Naive thymus-derived CD4-positive, alpha-beta T cell (primary cell): Measurements from ENCODE around the gene ETV3L. TPM values are rescaled to one million over a fixed set of nuclear protein-coding genes. Genes with fewer than 3 reads are reported as not detected.
"Not testable (repeated sequence)": the region's sequence is repeated elsewhere in the genome, so short reads cannot be mapped to it uniquely, and the experiment has no call there.

Experiments
- ATAC-seq: fragments of 150-1000 bp; cut with Tn5 transposase; 2 replicates; pipeline ENCODE4 v1.10.0; 2021; ENCODE audit warnings: mild to moderate bottlenecking, moderate library complexity
- CTCF ChIA-PET: fragments of 350-600 bp; sonication (Branson Sonifier 250); formaldehyde crosslinking; loops from one replicate; lab custom pipeline; 2021; ENCODE audit warnings: antibody characterized with exemption; lab: Charles Lee
- POLR2A ChIA-PET: fragments of 350-600 bp; sonication (Branson Sonifier 250); formaldehyde crosslinking; loops from one replicate; lab custom pipeline; 2021; ENCODE audit warnings: antibody characterized with exemption, inconsistent platforms; lab: Charles Lee
- DNase-seq, 9 donors: peaks; one replicate each; pipeline versions ENCODE4 v3.0.0 to v3.0.0-alpha.2; 2020 to 2022; ENCODE audit warnings: mixed read lengths in 1 of 9
- H3K27ac ChIP-seq: one replicate; pipeline ENCODE4 v1.7.0; 2013; ENCODE audit warnings: mild to moderate bottlenecking, low read depth, low read length, moderate library complexity
- H3K27me3 ChIP-seq, 2 donors: one replicate each; pipeline ENCODE4 v1.7.0; 2013; ENCODE audit warnings: low read length in 2 of 2, mild to moderate bottlenecking in 2 of 2, moderate library complexity in 2 of 2; ENCODE audit not compliant: control insufficient read depth in 2 of 2, insufficient read depth in 2 of 2
- H3K36me3 ChIP-seq, 3 experiments: 1 replicate in 2 of 3; 2 replicates in 1 of 3; pipeline ENCODE4 v1.7.0; 2013; ENCODE audit warnings: low read length in 3 of 3, mild to moderate bottlenecking in 3 of 3, moderate library complexity in 1 of 3; ENCODE audit not compliant: insufficient read depth in 3 of 3, control insufficient read depth in 2 of 3
- H3K4me1 ChIP-seq, 2 donors: one replicate each; pipeline ENCODE4 v1.7.0; 2013; ENCODE audit warnings: low read length in 2 of 2, mild to moderate bottlenecking in 2 of 2, moderate library complexity in 1 of 2; ENCODE audit not compliant: control insufficient read depth in 2 of 2, insufficient read depth in 2 of 2
- H3K4me3 ChIP-seq: 2 replicates; pipeline ENCODE4 v1.7.0; 2013; ENCODE audit warnings: mild to moderate bottlenecking, low read length
- H3K9me3 ChIP-seq, 3 experiments: 1 replicate in 2 of 3; 2 replicates in 1 of 3; pipeline ENCODE4 v1.7.0; 2013; ENCODE audit warnings: low read length in 3 of 3; ENCODE audit not compliant: control insufficient read depth in 2 of 3
- H3K27ac Mint-ChIP-seq, 9 donors: one replicate each; pipeline ENCODE4 v1.8.0; 2020 to 2022; ENCODE audit warnings: mixed read lengths in 9 of 9, mild to moderate bottlenecking in 8 of 9, moderate library complexity in 5 of 9, inconsistent platforms in 2 of 9
- H3K27me3 Mint-ChIP-seq, 5 donors: one replicate each; pipeline ENCODE4 v1.8.0; 2021 to 2022; ENCODE audit warnings: mixed read lengths in 5 of 5, mild to moderate bottlenecking in 1 of 5
- H3K36me3 Mint-ChIP-seq, 5 donors: one replicate each; pipeline ENCODE4 v1.8.0; 2020 to 2022; ENCODE audit warnings: mixed read lengths in 5 of 5, mild to moderate bottlenecking in 3 of 5, inconsistent platforms in 1 of 5
- H3K4me1 Mint-ChIP-seq, 7 donors: one replicate each; pipeline ENCODE4 v1.8.0; 2020 to 2022; ENCODE audit warnings: mixed read lengths in 7 of 7, mild to moderate bottlenecking in 3 of 7, inconsistent platforms in 1 of 7
- H3K4me3 Mint-ChIP-seq, 10 donors: one replicate each; pipeline ENCODE4 v1.8.0; 2020 to 2022; ENCODE audit warnings: mild to moderate bottlenecking in 10 of 10, mixed read lengths in 10 of 10, moderate library complexity in 6 of 10, inconsistent platforms in 2 of 10
- H3K9me3 Mint-ChIP-seq, 11 donors: one replicate each; pipeline ENCODE4 v1.8.0; 2020 to 2022; ENCODE audit warnings: mixed read lengths in 11 of 11, mild to moderate bottlenecking in 4 of 11, inconsistent platforms in 1 of 11, moderate library complexity in 1 of 11
- intact Hi-C, 2 donors: fragments of 100-400 bp; cut with micrococcal nuclease; formaldehyde crosslinking; loops; one replicate each; pipeline ENCODE4 v1.15.1; 2023
- polyA plus RNA-seq, 2 donors: library from polyadenylated mRNA; unstranded; fragments of 300-500 nt; fragmentation: Illumina TruSeq; gene quantifications; one replicate each; pipeline ENCODE4 v1.2.3, GENCODE V29; 2021
- total RNA-seq, 6 experiments: library from RNA in 5 of 6; stranded (reverse) in 5 of 6; gene quantifications; 1 replicate in 5 of 6; 2 replicates in 1 of 6; pipeline ENCODE4 v1.2.3 and lab custom pipeline; 2021 to 2026

ETV3L gene
- total and polyA plus RNA-seq, 7 experiments from 2014 or later, result not detected

DNA sequence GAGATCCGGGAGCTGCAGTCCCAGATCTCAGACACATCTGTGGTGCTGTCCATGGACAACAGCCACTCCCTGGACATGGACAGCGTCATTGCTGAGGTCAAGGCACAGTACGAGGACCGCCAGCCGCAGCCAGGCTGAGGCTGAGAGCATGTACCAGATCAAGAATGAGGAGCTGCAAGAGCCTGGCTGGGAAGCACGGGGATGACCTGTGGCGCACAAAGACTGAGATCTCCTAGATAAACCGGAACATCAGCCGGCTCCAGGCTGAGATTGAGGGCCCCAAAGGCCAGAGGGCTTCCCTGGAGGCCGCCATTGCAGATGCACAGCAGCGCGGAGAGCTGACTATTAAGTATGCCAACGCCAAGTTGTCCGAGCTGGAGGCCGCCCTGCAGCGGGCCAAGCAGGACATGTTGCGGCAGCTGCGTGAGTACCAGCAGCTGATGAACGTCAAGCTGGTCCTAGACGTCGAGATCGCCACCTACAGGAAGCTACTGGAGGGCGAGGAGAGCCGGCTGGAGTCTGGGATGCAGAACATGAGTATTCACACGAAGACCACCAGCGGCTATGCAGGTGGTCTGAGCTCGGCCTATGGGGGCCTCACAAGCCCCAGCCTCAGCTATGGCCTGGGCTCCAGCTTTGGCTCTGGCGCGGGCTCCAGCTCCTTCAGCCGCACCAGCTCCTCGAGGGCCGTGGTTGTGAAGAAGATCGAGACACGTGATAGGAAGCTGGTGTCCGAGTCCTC is 25.5 kb downstream of the ETV3L start:
- Histone ChIP-seq H3K27ac (no peak overlapping the region), H3K27me3 (peaks cover 0 to 3% of the 10 kb centered on the region in 2 donors), H3K9me3 (no peaks in the 10 kb centered on the region), H3K4me3 (no peak overlapping the region), H3K4me1 (no peaks in the 10 kb centered on the region), H3K36me3 (no peaks in the 10 kb centered on the region)
- DNase-seq (peak in 5 of 9 donors; percentile 7 to 22 (median 18)), ATAC-seq (no peak)
- Mint-ChIP-seq H3K9me3 (peaks cover 0 to 3% (median 0%) of the 10 kb centered on the region in 11 donors), H3K36me3 (no peaks in the 10 kb centered on the region), H3K4me3 (peak overlapping the region in 3 of 10 donors; percentile 9 to 20 (median 19)), H3K4me1 (peaks cover 0 to 11% (median 5%) of the 10 kb centered on the region in 7 donors), H3K27me3 (peaks cover 20 to 44% (median 23%) of the 10 kb centered on the region in 5 donors), H3K27ac (no peak overlapping the region)
- CTCF ChIA-PET, result interaction anchor here (0.6 to 2.4 kb wide), 5 partner anchors 16 to 163 kb away, joined by 3 to 8 read pairs (median 3); no protein-coding TSS in a partner anchor
- POLR2A ChIA-PET, result no interaction called here
- intact Hi-C loops, result loop anchor here in 1 of 2 donors (2.0 kb wide), 1 partner anchor 163 kb away; no protein-coding TSS in a partner anchor

DNA sequence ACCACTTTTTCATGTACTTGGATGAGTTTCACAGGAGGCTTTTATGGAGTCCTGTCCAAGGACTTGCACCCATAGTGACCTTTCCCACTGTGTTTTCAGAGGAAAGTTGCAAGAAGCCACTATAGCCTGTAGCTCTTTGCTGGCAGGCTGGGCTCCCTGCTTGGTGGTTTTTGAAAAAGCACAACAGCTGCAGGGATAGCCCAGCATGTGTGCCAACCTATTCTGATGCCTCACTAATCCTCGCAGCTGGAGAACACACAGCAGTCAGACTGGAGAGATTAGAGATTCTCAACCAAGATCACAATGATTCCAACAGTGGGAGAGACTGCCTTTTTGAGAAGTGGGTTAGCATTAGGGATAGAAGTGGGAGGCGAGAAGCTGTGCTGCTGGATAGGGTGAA is 30.0 kb downstream of the ETV3L start:
- DNase-seq (no peak), ATAC-seq (no peak)
- ChIA-PET POLR2A (no interaction called here), CTCF (interaction anchor here (1.0 to 1.3 kb wide), 2 partner anchors 21 to 126 kb away, joined by 4 read pairs; no protein-coding TSS in a partner anchor)
- Mint-ChIP-seq H3K4me3 (no peak overlapping the region), H3K4me1 (peaks cover 0 to 11% (median 6%) of the 10 kb centered on the region in 7 donors), H3K36me3 (no peaks in the 10 kb centered on the region), H3K9me3 (peaks cover 0 to 3% (median 0%) of the 10 kb centered on the region in 11 donors), H3K27ac (no peak overlapping the region), H3K27me3 (peaks cover 41 to 50% (median 44%) of the 10 kb centered on the region in 5 donors)
- Histone ChIP-seq H3K36me3 (no peaks in the 10 kb centered on the region), H3K27ac (no peak overlapping the region), H3K4me1 (no peaks in the 10 kb centered on the region), H3K4me3 (no peak overlapping the region), H3K9me3 (no peaks in the 10 kb centered on the region), H3K27me3 (peaks cover 0 to 5% of the 10 kb centered on the region in 2 donors)
- intact Hi-C loops, result no loop called here

DNA sequence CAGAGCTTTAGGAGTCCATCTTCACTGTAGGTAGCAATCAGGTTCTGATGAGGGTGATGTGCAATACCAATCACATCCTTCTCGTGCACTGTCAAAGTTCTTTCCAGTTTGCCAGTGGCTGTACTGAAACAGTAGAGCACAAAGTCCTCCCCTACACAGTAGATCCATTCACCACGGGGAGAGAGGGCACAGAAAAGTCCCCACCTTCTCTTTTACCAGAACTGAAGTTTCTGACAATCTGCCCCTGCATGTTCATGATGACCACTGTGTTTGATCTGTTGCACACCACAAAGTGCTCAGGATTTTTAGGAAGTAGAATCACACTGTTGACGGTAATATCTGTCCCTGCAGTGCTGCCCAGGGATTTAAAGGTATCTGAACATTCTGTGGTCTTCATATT is 40.4 kb downstream of the ETV3L start:
- Mint-ChIP-seq H3K27me3 (peaks cover 36 to 69% (median 52%) of the 10 kb centered on the region in 5 donors), H3K9me3 (peaks cover 0 to 35% (median 10%) of the 10 kb centered on the region in 11 donors)
- H3K9me3 ChIP-seq, CTCF ChIA-PET, H3K27me3 ChIP-seq, H3K27ac ChIP-seq, ATAC-seq, H3K27ac Mint-ChIP-seq, H3K4me1 ChIP-seq, H3K4me3 ChIP-seq, H3K4me3 Mint-ChIP-seq, POLR2A ChIA-PET, DNase-seq, intact Hi-C loops, H3K36me3 ChIP-seq, H3K36me3 Mint-ChIP-seq, H3K4me1 Mint-ChIP-seq: not testable (repeated sequence)

DNA sequence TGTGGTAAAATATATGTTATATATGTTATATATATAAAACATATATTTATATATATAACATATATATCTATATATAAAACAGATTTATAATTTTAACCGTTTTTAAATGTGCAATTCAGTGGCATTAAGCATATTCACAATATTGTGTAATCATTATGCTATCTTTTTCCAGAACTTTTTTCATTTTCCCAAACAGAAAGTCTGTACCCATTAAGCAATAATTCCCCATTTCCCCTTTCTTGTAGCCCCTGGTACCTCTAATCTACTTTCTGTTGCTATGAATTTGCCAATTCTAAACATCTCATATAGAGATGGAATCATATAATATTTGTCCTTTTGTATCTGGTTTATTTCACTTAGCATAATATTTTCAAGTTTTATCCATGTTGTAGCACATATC is 43.3 kb downstream of the ETV3L start:
- intact Hi-C loops, result no loop called here
- H3K9me3 ChIP-seq, result peaks cover 0 to 7% (median 0%) of the 10 kb centered on the region in 3 experiments
- no peaks in the 10 kb centered on the region for H3K4me1 ChIP-seq
- no peak for ATAC-seq
- peaks cover 0 to 12% (median 5%) of the 10 kb centered on the region in 5 donors for H3K36me3 Mint-ChIP-seq
- H3K9me3 Mint-ChIP-seq, result peaks cover 0 to 47% (median 11%) of the 10 kb centered on the region in 11 donors
- no peak for DNase-seq
- peaks cover 57 to 79% (median 59%) of the 10 kb centered on the region in 5 donors for H3K27me3 Mint-ChIP-seq
- ChIA-PET CTCF (no interaction called here), POLR2A (no interaction called here)
- H3K4me3 Mint-ChIP-seq, result no peak overlapping the region
- no peak overlapping the region for H3K4me3 ChIP-seq
- no peaks in the 10 kb centered on the region for H3K27me3 ChIP-seq
- no peaks in the 10 kb centered on the region for H3K4me1 Mint-ChIP-seq
- H3K27ac ChIP-seq, result no peak overlapping the region
- H3K36me3 ChIP-seq, result no peaks in the 10 kb centered on the region
- H3K27ac Mint-ChIP-seq, result no peak overlapping the region

DNA sequence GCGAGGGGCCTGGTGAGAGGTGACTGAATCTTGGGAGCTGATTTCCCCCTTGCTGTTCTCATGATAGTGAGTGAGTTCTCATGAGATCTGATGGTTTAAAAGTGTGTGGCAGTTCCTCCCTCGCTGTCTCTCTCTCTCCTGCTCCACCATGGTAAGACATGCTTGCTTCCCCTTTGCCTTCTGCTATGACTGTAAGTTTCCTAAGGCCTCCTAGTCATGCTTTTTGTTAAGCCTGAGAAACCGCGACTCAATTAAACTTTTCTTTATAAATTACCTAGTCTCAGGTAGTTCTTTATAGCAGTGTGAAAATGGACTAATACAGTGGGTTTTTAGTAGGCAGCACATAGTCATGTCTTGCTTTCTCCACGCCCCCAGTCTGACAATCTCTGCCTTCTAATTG is 43.9 kb downstream of the ETV3L start:
- DNase-seq, H3K36me3 Mint-ChIP-seq, ATAC-seq, H3K4me1 Mint-ChIP-seq, CTCF ChIA-PET, H3K36me3 ChIP-seq, H3K9me3 ChIP-seq, H3K4me3 ChIP-seq, H3K27ac ChIP-seq, H3K27me3 ChIP-seq, H3K27ac Mint-ChIP-seq, intact Hi-C loops, H3K4me1 ChIP-seq, POLR2A ChIA-PET, H3K4me3 Mint-ChIP-seq: not testable (repeated sequence)
- peaks cover 59 to 80% (median 62%) of the 10 kb centered on the region in 5 donors for H3K27me3 Mint-ChIP-seq
- peaks cover 0 to 46% (median 15%) of the 10 kb centered on the region in 11 donors for H3K9me3 Mint-ChIP-seq

DNA sequence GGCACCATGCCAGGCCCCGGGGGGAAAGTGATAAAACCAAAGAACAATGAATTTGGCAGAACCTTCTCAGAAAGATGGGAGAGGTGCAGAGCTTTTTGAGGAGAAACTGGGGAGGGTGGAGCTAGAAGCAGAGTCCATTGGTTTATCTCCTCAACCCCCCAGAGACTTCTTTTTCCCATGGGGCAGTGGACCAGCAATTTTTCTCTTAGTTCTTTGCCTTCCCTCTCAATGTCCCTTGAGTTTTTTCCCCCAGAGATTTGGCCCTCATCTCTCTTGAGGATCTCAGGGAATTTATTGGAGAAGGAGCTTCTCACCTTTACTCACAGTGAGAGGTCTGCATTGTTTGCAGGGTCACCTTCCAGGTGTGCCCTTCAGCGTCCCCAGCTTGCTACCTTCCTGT is 48.8 kb downstream of the ETV3L start:
- Mint-ChIP-seq H3K36me3 (peaks cover 2 to 15% (median 8%) of the 10 kb centered on the region in 5 donors), H3K4me3 (no peak overlapping the region), H3K27ac (no peak overlapping the region), H3K4me1 (peaks cover 6 to 14% (median 12%) of the 10 kb centered on the region in 7 donors), H3K9me3 (peaks cover 0 to 48% (median 16%) of the 10 kb centered on the region in 11 donors), H3K27me3 (peaks cover 71 to 85% (median 79%) of the 10 kb centered on the region in 5 donors)
- ChIA-PET CTCF (no interaction called here), POLR2A (no interaction called here)
- Histone ChIP-seq H3K27me3 (peaks cover 6 to 14% of the 10 kb centered on the region in 2 donors), H3K27ac (no peak overlapping the region), H3K4me3 (no peak overlapping the region), H3K9me3 (peaks cover 0 to 7% (median 0%) of the 10 kb centered on the region in 3 experiments), H3K4me1 (peaks cover 0 to 4% of the 10 kb centered on the region in 2 donors), H3K36me3 (no peaks in the 10 kb centered on the region)
- DNase-seq, result no peak
- intact Hi-C loops, result no loop called here
- ATAC-seq, result no peak
